H4 (cell line): ENCODE data around the gene ZNF2. TPM values are rescaled to one million over a fixed set of nuclear protein-coding genes. Genes with fewer than 3 reads are reported as not detected.

Source experiments
- DNase-seq: peaks from one replicate; pipeline ENCODE4 v3.0.0-alpha.2; 2015; ENCODE audit warnings: low spot score
- total RNA-seq: library from RNA; depleted of rRNA; stranded (reverse); fragments of >200 nt; shearing (Covaris generic); gene quantifications from 2 replicates; pipeline ENCODE4 v1.2.3, GENCODE V29; 2014; rRNA removed

ZNF2 gene
- total RNA-seq, 1 experiment from 2014 or later: 5.6 TPM

GRCh38 chr2:95206096-95206495 is 40.5 kb downstream of the ZNF2 start:
- no peak for DNase-seq

- DNase-seq: peak; percentile 83
Measured at GRCh38 chr2:95207111-95207961, 41.7 kb downstream of the ZNF2 start, which contains the start of gene ZNF892. ZNF892 (plus strand) TSS chr2:95207521; CDS start chr2:95207816, 295 bp downstream.

GRCh38 chr2:95208106-95208505 is 42.5 kb downstream of the ZNF2 start:
- no peak for DNase-seq

GRCh38 chr2:95215018-95215612 is 49.5 kb downstream of the ZNF2 start:
- no peak for DNase-seq

- DNase-seq: no peak
Measured at GRCh38 chr2:95220449-95220848, 54.8 kb downstream of the ZNF2 start.

- no peak for DNase-seq
Measured at GRCh38 chr2:95225658-95226057, 60.0 kb downstream of the ZNF2 start.

GRCh38 chr2:95231723-95232122 is 66.1 kb downstream of the ZNF2 start:
- DNase-seq: peak; percentile 67

GRCh38 chr2:95232232-95232631 is 66.6 kb downstream of the ZNF2 start:
- DNase-seq: no peak

Other genes with a start within 250 kb of the ZNF2 start
- not detected in 2 replicates for gene MAL, start 140.1 kb upstream of the ZNF2 start, total RNA-seq
- gene MRPS5, start 44.0 kb upstream of the ZNF2 start, total RNA-seq: 44.5 and 55.1 TPM in 2 replicates
- 2.7 and 5.4 TPM in 2 replicates for gene ZNF514, start 6.0 kb upstream of the ZNF2 start, total RNA-seq
- gene ZNF892, start 41.7 kb downstream of the ZNF2 start, total RNA-seq: 0.70 and 2.0 TPM in 2 replicates
- gene PROM2, start 108.6 kb downstream of the ZNF2 start, total RNA-seq: 0.10 and 0.35 TPM in 2 replicates
- 4.3 and 6.1 TPM in 2 replicates for gene KCNIP3, start 131.5 kb downstream of the ZNF2 start, total RNA-seq
- gene FAHD2A, start 236.9 kb downstream of the ZNF2 start, total RNA-seq: 15.5 and 19.4 TPM in 2 replicates